AG04450 (cell line): ENCODE measurements around the gene C1orf116. TPM values are rescaled to one million over a fixed set of nuclear protein-coding genes. Genes with fewer than 3 reads are reported as not detected.

Experiments used
- CTCF ChIA-PET: fragments of 300-600, 350-600 bp; formaldehyde crosslinking; extraction: SDS; loops from one replicate; lab custom pipeline; 2022; ENCODE audit warnings: antibody characterized with exemption, inconsistent platforms; lab: Charles Lee
- POLR2A ChIA-PET: fragments of 350-600 bp; formaldehyde crosslinking; extraction: SDS; loops from one replicate; lab custom pipeline; 2021; ENCODE audit warnings: antibody characterized with exemption, inconsistent platforms; lab: Yijun Ruan, JAX
- DNase-seq: peaks from one replicate; pipeline ENCODE4 v3.0.0-alpha.2; 2011; ENCODE audit warnings: low read depth, low spot score
- H3K27ac ChIP-seq: one replicate; pipeline ENCODE4 v1.5.1; 2012; ENCODE audit warnings: low read depth, low read length, control low read depth
- H3K27me3 ChIP-seq: one replicate; pipeline ENCODE4 v1.6.0; 2012; ENCODE audit warnings: low read length; ENCODE audit not compliant: control insufficient read depth, insufficient read depth
- H3K4me3 ChIP-seq: 2 replicates; pipeline ENCODE4 v1.5.1; 2011; ENCODE audit warnings: mild to moderate bottlenecking, low read depth, low read length, control low read depth
- H3K9me3 ChIP-seq: 2 replicates; pipeline ENCODE4 v1.5.1; 2012; ENCODE audit warnings: low read length; ENCODE audit not compliant: control insufficient read depth, insufficient read depth
- CTCF ChIP-seq: IDR thresholded peaks from 2 replicates; pipeline ENCODE4 v1.5.1; 2011; ENCODE audit warnings: low read depth, low read length, control low read depth, inconsistent platforms
- polyA plus RNA-seq: library from polyadenylated mRNA; depleted of rRNA; stranded (reverse); fragments of >200 nt; gene quantifications from 2 replicates; pipeline ENCODE4 v1.2.3, GENCODE V29; 2011

Gene C1orf116
- polyA plus RNA-seq, 1 experiment = not detected

- ChIA-PET POLR2A (interaction anchor here (0.6 kb wide), 1 partner anchor 891 kb away, joined by 4 read pairs; no protein-coding TSS in a partner anchor), CTCF (interaction anchor here (0.6 to 1.5 kb wide), 4 partner anchors 16 to 775 kb away, joined by 3 to 6 read pairs (median 4); no protein-coding TSS in a partner anchor)
- Histone ChIP-seq H3K27me3 (no peaks in the 10 kb centered on the region), H3K4me3 (no peak overlapping the region), H3K27ac (no peak overlapping the region), H3K9me3 (no peaks in the 10 kb centered on the region)
- TF ChIP-seq CTCF = no peak
- DNase-seq = no peak
These were observed 10.5 kb downstream of the C1orf116 start for GRCh38 chr1:207021876-207022596.

- POLR2A ChIA-PET = no interaction called here
- DNase-seq = no peak
- H3K27me3 ChIP-seq = no peaks in the 10 kb centered on the region
- no peak overlapping the region for H3K4me3 ChIP-seq
- CTCF ChIA-PET = interaction anchor here (1.2 to 1.5 kb wide), 4 partner anchors 16 to 29 kb away, joined by 3 to 6 read pairs (median 4); no protein-coding TSS in a partner anchor
- no peak for TF ChIP-seq CTCF
- H3K9me3 ChIP-seq = no peaks in the 10 kb centered on the region
- no peak overlapping the region for H3K27ac ChIP-seq
These were observed 11.3 kb downstream of the C1orf116 start for GRCh38 chr1:207021139-207021861.

GRCh38 chr1:207020709-207021107, 11.8 kb downstream of the C1orf116 start:
- POLR2A ChIA-PET = no interaction called here

GRCh38 chr1:207020065-207020708, 12.4 kb downstream of the C1orf116 start:
- Histone ChIP-seq H3K27me3 (no peaks in the 10 kb centered on the region), H3K27ac (no peak overlapping the region), H3K4me3 (no peak overlapping the region), H3K9me3 (no peaks in the 10 kb centered on the region)
- DNase-seq = no peak
- TF ChIP-seq CTCF = no peak
- ChIA-PET POLR2A (no interaction called here), CTCF (interaction anchor here (0.8 to 1.5 kb wide), 4 partner anchors 15 to 38 kb away, joined by 3 to 5 read pairs (median 4); no protein-coding TSS in a partner anchor)

More at GRCh38 chr1:207020709-207021107, 11.8 kb downstream of the C1orf116 start:
- CTCF ChIA-PET = interaction anchor here (0.8 to 1.5 kb wide), 4 partner anchors 15 to 29 kb away, joined by 3 to 5 read pairs (median 4); no protein-coding TSS in a partner anchor
- no peak overlapping the region for H3K27ac ChIP-seq
- no peak for DNase-seq
- no peak for TF ChIP-seq CTCF
- H3K4me3 ChIP-seq = no peak overlapping the region
- no peaks in the 10 kb centered on the region for H3K9me3 ChIP-seq
- H3K27me3 ChIP-seq = no peaks in the 10 kb centered on the region
